ENCODE results near the gene KIAA1586. TPM values are rescaled to one million over a fixed set of nuclear protein-coding genes. Genes with fewer than 3 reads are reported as not detected.

The KIAA1586 gene
- polyA plus RNA-seq, 1 donor (not counting 4 experiments of a cell fraction or from before 2014, with no cell fraction given) = 8.2 TPM

DNA sequence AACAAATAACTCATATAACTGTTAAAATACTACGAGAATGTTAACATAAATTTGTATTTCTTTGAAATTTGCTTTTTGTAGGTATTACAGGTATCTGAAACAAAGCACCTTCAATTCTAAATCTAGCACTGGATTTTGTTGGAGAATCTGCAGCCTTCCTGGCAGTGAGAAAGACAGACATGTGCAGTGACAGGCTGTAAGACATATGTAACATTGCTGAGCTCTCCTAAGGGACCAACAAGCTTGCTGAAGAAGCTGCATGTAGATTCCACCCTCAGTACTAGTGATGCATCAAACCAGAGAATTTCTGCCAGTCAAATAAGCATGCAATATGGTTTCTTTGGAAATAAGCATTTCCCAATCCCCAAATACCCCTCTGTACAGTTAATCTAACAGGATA, 20.5 kb upstream of the KIAA1586 start:
- H4K20me1 ChIP-seq (ENCODE audit: control insufficient read depth, extremely low read depth, insufficient read depth, low read length) = no peaks in the 10 kb centered on the region
- no peak overlapping the region for H3K4me3 ChIP-seq (ENCODE audit: control insufficient read depth in 2 of 3, extremely low read depth in 1 of 3, insufficient read depth in 2 of 3, low read depth in 1 of 3, low read length in 3 of 3)
- no peaks in the 10 kb centered on the region for H3K9me1 ChIP-seq (ENCODE audit: control insufficient read depth, extremely low read depth, insufficient read depth, low read length)
- H3K79me2 ChIP-seq (ENCODE audit: control insufficient read depth, insufficient read depth, low read length) = no peaks in the 10 kb centered on the region
- dilution Hi-C loops (cut with MboI; ENCODE audit: extremely low pct_ligation_motif_present, low sequenced_read_pairs) = no loop called here
- no peak overlapping the region for H3K9ac ChIP-seq (ENCODE audit: control insufficient read depth, extremely low read depth, insufficient read depth, low read length)
- H3K9me3 ChIP-seq (ENCODE audit: control insufficient read depth, low read depth, low read length) = peaks cover 2% of the 10 kb centered on the region
- H3K4me2 ChIP-seq (ENCODE audit: control insufficient read depth, extremely low read depth, insufficient read depth, low read depth, low read length) = no peak overlapping the region
- H3K27ac ChIP-seq (ENCODE audit: control insufficient read depth, insufficient read depth, low read length) = no peak overlapping the region
- H3K36me3 ChIP-seq (ENCODE audit: control insufficient read depth in 2 of 2, extremely low read depth in 1 of 2, insufficient read depth in 2 of 2, low read length in 2 of 2) = no peaks in the 10 kb centered on the region
- FAIRE-seq (no peak), DNase-seq (ENCODE audit: low read depth, low spot score) (no peak)
- no peaks in the 10 kb centered on the region for H3K27me3 ChIP-seq (ENCODE audit: control insufficient read depth, extremely low read depth, insufficient read depth, low read length)
- no peak for TF ChIP-seq EZH2 (IDR thresholded peaks at IDR 0.05; ENCODE audit: low read length)
- TF ChIP-seq, protein P1, sequence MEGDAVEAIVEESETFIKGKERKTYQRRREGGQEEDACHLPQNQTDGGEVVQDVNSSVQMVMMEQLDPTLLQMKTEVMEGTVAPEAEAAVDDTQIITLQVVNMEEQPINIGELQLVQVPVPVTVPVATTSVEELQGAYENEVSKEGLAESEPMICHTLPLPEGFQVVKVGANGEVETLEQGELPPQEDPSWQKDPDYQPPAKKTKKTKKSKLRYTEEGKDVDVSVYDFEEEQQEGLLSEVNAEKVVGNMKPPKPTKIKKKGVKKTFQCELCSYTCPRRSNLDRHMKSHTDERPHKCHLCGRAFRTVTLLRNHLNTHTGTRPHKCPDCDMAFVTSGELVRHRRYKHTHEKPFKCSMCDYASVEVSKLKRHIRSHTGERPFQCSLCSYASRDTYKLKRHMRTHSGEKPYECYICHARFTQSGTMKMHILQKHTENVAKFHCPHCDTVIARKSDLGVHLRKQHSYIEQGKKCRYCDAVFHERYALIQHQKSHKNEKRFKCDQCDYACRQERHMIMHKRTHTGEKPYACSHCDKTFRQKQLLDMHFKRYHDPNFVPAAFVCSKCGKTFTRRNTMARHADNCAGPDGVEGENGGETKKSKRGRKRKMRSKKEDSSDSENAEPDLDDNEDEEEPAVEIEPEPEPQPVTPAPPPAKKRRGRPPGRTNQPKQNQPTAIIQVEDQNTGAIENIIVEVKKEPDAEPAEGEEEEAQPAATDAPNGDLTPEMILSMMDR (optimal IDR thresholded peaks at IDR 0.05 in 1 of 3, IDR thresholded peaks at IDR 0.05 in 1 of 3, conservative IDR thresholded peaks at IDR 0.05 in 1 of 3; ENCODE audit: extremely low read depth in 1 of 3, insufficient read depth in 2 of 3, low read length in 3 of 3) = no peak
- H2AFZ ChIP-seq (ENCODE audit: control insufficient read depth, low read length) = no peak overlapping the region
- H3K4me1 ChIP-seq (ENCODE audit: control insufficient read depth, extremely low read depth, insufficient read depth, low read length) = peaks cover 6% of the 10 kb centered on the region

DNA sequence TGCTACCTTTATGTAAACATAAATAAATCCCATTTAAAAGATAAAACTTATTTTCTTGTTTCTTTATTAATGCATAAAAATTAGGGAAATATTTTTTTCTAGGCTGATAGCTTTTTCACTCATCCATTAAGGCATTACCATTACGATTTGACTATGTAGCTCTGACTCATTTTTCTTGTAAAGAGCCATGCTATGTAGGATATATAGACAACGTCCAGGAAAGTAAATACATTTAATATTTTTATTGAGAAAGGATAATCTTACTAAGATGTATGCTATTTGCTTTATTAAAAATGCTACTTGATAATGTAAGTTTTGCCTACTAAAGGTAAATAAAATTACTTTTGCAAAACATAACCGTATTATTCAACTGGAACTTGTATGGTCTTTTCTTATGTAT, 19.2 kb upstream of the KIAA1586 start:
- FAIRE-seq = no peak
- DNase-seq (ENCODE audit: low read depth, low spot score) = no peak
- dilution Hi-C loops (cut with MboI; ENCODE audit: extremely low pct_ligation_motif_present, low sequenced_read_pairs) = no loop called here

More for the DNA sequence above, 19.2 kb upstream of the KIAA1586 start:
- no peaks in the 10 kb centered on the region for H4K20me1 ChIP-seq (ENCODE audit: control insufficient read depth, extremely low read depth, insufficient read depth, low read length)
- TF ChIP-seq EZH2 (IDR thresholded peaks at IDR 0.05; ENCODE audit: low read length) = no peak
- TF ChIP-seq, protein P1 (optimal IDR thresholded peaks at IDR 0.05 in 1 of 3, IDR thresholded peaks at IDR 0.05 in 1 of 3, conservative IDR thresholded peaks at IDR 0.05 in 1 of 3; ENCODE audit: extremely low read depth in 1 of 3, insufficient read depth in 2 of 3, low read length in 3 of 3) = no peak
- H3K27ac ChIP-seq (ENCODE audit: control insufficient read depth, insufficient read depth, low read length) = no peak overlapping the region
- peaks cover 6% of the 10 kb centered on the region for H3K4me1 ChIP-seq (ENCODE audit: control insufficient read depth, extremely low read depth, insufficient read depth, low read length)
- H3K36me3 ChIP-seq (ENCODE audit: control insufficient read depth in 2 of 2, extremely low read depth in 1 of 2, insufficient read depth in 2 of 2, low read length in 2 of 2) = no peaks in the 10 kb centered on the region
- H3K27me3 ChIP-seq (ENCODE audit: control insufficient read depth, extremely low read depth, insufficient read depth, low read length) = no peaks in the 10 kb centered on the region
- no peaks in the 10 kb centered on the region for H3K79me2 ChIP-seq (ENCODE audit: control insufficient read depth, insufficient read depth, low read length)
- no peak overlapping the region for H3K9ac ChIP-seq (ENCODE audit: control insufficient read depth, extremely low read depth, insufficient read depth, low read length)
- no peak overlapping the region for H3K4me3 ChIP-seq (ENCODE audit: control insufficient read depth in 2 of 3, extremely low read depth in 1 of 3, insufficient read depth in 2 of 3, low read depth in 1 of 3, low read length in 3 of 3)
- H2AFZ ChIP-seq (ENCODE audit: control insufficient read depth, low read length) = no peak overlapping the region
- no peak overlapping the region for H3K4me2 ChIP-seq (ENCODE audit: control insufficient read depth, extremely low read depth, insufficient read depth, low read depth, low read length)
- peaks cover 2% of the 10 kb centered on the region for H3K9me3 ChIP-seq (ENCODE audit: control insufficient read depth, low read depth, low read length)
- no peaks in the 10 kb centered on the region for H3K9me1 ChIP-seq (ENCODE audit: control insufficient read depth, extremely low read depth, insufficient read depth, low read length)
